Sigmoid colon (tissue), 4 donors: ENCODE data around the gene PPP2R2C.

ENCODE experiments used
- POLR2A ChIP-seq, 2 donors: fragments of 450-650 bp; IDR thresholded peaks; one replicate each; pipeline ENCODE4 v1.6.1; 2016; ENCODE audit warnings: antibody characterized with exemption in 2 of 2, mild to moderate bottlenecking in 2 of 2, moderate library complexity in 2 of 2
- POLR2AphosphoS5 ChIP-seq, 4 donors: sonication (generic); formaldehyde crosslinking; IDR thresholded peaks; one replicate each; pipeline ENCODE4 v1.6.1; 2017; ENCODE audit warnings: antibody characterized with exemption in 4 of 4
- TF ChIP-seq, protein P1 (sequence below), 4 experiments: fragments of 450-650 bp in 3 of 4; fragments of 200-600 bp in 1 of 4; IDR thresholded peaks; one replicate each; pipeline ENCODE4 v1.5.1; 2016 to 2019; ENCODE audit warnings: antibody characterized with exemption in 4 of 4, mild to moderate bottlenecking in 3 of 4, moderate library complexity in 2 of 4

DNA sequence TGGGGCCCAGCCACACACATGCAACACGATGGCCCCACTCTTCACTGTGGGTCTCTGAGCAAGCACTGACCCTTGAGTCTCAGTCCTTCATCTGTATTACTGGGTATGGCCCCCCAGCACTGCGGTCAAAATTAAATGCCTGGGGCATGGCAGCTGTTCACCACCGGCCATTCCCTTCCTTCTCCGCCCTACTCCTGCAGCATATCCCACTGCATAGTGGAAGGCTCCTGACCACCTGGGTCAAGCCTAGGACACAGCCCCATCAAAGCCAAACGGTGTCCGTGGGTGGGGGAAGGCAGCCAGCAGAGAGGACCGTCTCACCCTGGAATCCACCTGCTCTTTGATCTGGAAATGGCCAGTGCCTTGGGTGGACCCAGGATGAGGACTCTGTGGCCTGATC lies 30.7 kb downstream of the PPP2R2C start:
- TF ChIP-seq, protein P1, sequence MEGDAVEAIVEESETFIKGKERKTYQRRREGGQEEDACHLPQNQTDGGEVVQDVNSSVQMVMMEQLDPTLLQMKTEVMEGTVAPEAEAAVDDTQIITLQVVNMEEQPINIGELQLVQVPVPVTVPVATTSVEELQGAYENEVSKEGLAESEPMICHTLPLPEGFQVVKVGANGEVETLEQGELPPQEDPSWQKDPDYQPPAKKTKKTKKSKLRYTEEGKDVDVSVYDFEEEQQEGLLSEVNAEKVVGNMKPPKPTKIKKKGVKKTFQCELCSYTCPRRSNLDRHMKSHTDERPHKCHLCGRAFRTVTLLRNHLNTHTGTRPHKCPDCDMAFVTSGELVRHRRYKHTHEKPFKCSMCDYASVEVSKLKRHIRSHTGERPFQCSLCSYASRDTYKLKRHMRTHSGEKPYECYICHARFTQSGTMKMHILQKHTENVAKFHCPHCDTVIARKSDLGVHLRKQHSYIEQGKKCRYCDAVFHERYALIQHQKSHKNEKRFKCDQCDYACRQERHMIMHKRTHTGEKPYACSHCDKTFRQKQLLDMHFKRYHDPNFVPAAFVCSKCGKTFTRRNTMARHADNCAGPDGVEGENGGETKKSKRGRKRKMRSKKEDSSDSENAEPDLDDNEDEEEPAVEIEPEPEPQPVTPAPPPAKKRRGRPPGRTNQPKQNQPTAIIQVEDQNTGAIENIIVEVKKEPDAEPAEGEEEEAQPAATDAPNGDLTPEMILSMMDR (IDR thresholded peaks at IDR 0.05), result no peak
- TF ChIP-seq POLR2AphosphoS5 (IDR thresholded peaks at IDR 0.05) (no peak), POLR2A (IDR thresholded peaks at IDR 0.05) (no peak)
